HG02938 (cell line): Measurements from ENCODE around the gene KCTD1.
A peak's percentile ranks its signal among the peaks of the same experiment; 100 is the strongest.

Source experiments
- ATAC-seq: cut with Tn5 transposase; IDR thresholded peaks from one replicate; pipeline ENCODE4 v1.9.1; 2021; ENCODE audit warnings: mild to moderate bottlenecking, moderate library complexity; ENCODE audit not compliant: unreplicated experiment

Gene KCTD1

GRCh38 chr18:26432651-26433424 lies 115.5 kb downstream of the KCTD1 start:
- no peak for ATAC-seq

GRCh38 chr18:26429535-26430226 lies 118.7 kb downstream of the KCTD1 start:
- ATAC-seq: no peak

- no peak for ATAC-seq
These were observed 123.2 kb downstream of the KCTD1 start for GRCh38 chr18:26425148-26425531.

GRCh38 chr18:26424428-26425147 lies 123.8 kb downstream of the KCTD1 start:
- no peak for ATAC-seq

- ATAC-seq: peak; percentile 57
These were observed 125.7 kb downstream of the KCTD1 start for GRCh38 chr18:26422472-26423162.

- no peak for ATAC-seq
These were observed 126.4 kb downstream of the KCTD1 start for GRCh38 chr18:26421931-26422330.

GRCh38 chr18:26421503-26421902 lies 126.8 kb downstream of the KCTD1 start:
- ATAC-seq: no peak

GRCh38 chr18:26419746-26420145 lies 128.6 kb downstream of the KCTD1 start:
- ATAC-seq: no peak

GRCh38 chr18:26418225-26418624 lies 130.1 kb downstream of the KCTD1 start:
- no peak for ATAC-seq

- no peak for ATAC-seq
These were observed 131.2 kb downstream of the KCTD1 start for GRCh38 chr18:26417190-26417589.

GRCh38 chr18:26416652-26417150 lies 131.7 kb downstream of the KCTD1 start:
- no peak for ATAC-seq

- ATAC-seq: no peak
These were observed 132.7 kb downstream of the KCTD1 start for GRCh38 chr18:26415631-26416030.

GRCh38 chr18:26414901-26415440 lies 133.4 kb downstream of the KCTD1 start:
- no peak for ATAC-seq

GRCh38 chr18:26409091-26409490 lies 139.3 kb downstream of the KCTD1 start:
- ATAC-seq: no peak

- no peak for ATAC-seq
These were observed 140.4 kb downstream of the KCTD1 start for GRCh38 chr18:26407736-26408601.

GRCh38 chr18:26406854-26407517 lies 141.4 kb downstream of the KCTD1 start:
- ATAC-seq: no peak

GRCh38 chr18:26406324-26406723 lies 142.0 kb downstream of the KCTD1 start:
- no peak for ATAC-seq

GRCh38 chr18:26405190-26405801 lies 143.1 kb downstream of the KCTD1 start:
- ATAC-seq: peak; percentile 63
